IMR-90 (cell line): ENCODE data around the gene EEF2K.

Source experiments
- CEBPB ChIP-seq: IDR thresholded peaks from 2 replicates; pipeline ENCODE4 v1.6.1; 2012; ENCODE audit warnings: low read depth, low read length, improper control_type of control experiment
- CHD1 ChIP-seq: IDR thresholded peaks from 2 replicates; pipeline ENCODE4 v1.6.1; 2012; ENCODE audit warnings: low read depth, low read length, improper control_type of control experiment
- FOS ChIP-seq: fragments of 150-350 bp; IDR thresholded peaks from 2 replicates; pipeline ENCODE4 v1.6.1; 2016; ENCODE audit warnings: low read depth, low read length
- MAFK ChIP-seq: IDR thresholded peaks from 2 replicates; pipeline ENCODE4 v1.6.1; 2012; ENCODE audit warnings: low read depth, low read length, improper control_type of control experiment
- MAZ ChIP-seq: IDR thresholded peaks from 2 replicates; pipeline ENCODE4 v1.6.1; 2012; ENCODE audit warnings: low read depth, mild to moderate bottlenecking, low read length, improper control_type of control experiment, moderate library complexity, borderline replicate concordance
- MXI1 ChIP-seq: IDR thresholded peaks from 2 replicates; pipeline ENCODE4 v1.6.1; 2012; ENCODE audit warnings: low read depth, mild to moderate bottlenecking, low read length, moderate library complexity, borderline replicate concordance
- POLR2A ChIP-seq: IDR thresholded peaks from 2 replicates; pipeline ENCODE4 v1.6.1; 2012; ENCODE audit warnings: mild to moderate bottlenecking, low read depth, low read length
- RAD21 ChIP-seq: IDR thresholded peaks from 2 replicates; pipeline ENCODE4 v1.6.1; 2012; ENCODE audit warnings: low read length, improper control_type of control experiment
- RCOR1 ChIP-seq: IDR thresholded peaks from 2 replicates; pipeline ENCODE4 v1.6.1; 2012; ENCODE audit warnings: mild to moderate bottlenecking, low read length, improper control_type of control experiment; ENCODE audit not compliant: insufficient replicate concordance
- USF2 ChIP-seq: fragments of 150-350 bp; IDR thresholded peaks from 2 replicates; pipeline ENCODE4 v1.6.1; 2017; ENCODE audit warnings: mild to moderate bottlenecking, antibody characterized with exemption, low read length, low read depth
- TF ChIP-seq, protein P1 (sequence below): conservative IDR thresholded peaks from 2 replicates; pipeline ENCODE4 v1.5.1; 2012; ENCODE audit warnings: mild to moderate bottlenecking, low read depth, low read length, improper control_type of control experiment

- TF ChIP-seq, protein P1, sequence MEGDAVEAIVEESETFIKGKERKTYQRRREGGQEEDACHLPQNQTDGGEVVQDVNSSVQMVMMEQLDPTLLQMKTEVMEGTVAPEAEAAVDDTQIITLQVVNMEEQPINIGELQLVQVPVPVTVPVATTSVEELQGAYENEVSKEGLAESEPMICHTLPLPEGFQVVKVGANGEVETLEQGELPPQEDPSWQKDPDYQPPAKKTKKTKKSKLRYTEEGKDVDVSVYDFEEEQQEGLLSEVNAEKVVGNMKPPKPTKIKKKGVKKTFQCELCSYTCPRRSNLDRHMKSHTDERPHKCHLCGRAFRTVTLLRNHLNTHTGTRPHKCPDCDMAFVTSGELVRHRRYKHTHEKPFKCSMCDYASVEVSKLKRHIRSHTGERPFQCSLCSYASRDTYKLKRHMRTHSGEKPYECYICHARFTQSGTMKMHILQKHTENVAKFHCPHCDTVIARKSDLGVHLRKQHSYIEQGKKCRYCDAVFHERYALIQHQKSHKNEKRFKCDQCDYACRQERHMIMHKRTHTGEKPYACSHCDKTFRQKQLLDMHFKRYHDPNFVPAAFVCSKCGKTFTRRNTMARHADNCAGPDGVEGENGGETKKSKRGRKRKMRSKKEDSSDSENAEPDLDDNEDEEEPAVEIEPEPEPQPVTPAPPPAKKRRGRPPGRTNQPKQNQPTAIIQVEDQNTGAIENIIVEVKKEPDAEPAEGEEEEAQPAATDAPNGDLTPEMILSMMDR, result no peak
- TF ChIP-seq RAD21 (no peak), USF2 (no peak), CHD1 (no peak), POLR2A (no peak), RCOR1 (no peak), MXI1 (no peak), MAFK (no peak), CEBPB (no peak), FOS (no peak), MAZ (no peak)
Measured at GRCh38 chr16:22214889-22215288, 8.8 kb downstream of the EEF2K start.
